Muscle of back (tissue), 11 donors: ENCODE results near the gene ANKS1B. TPM values are rescaled to one million over a fixed set of nuclear protein-coding genes. Genes with fewer than 3 reads are reported as not detected.
"Not testable (repeated sequence)": the region's sequence is repeated elsewhere in the genome, so short reads cannot be mapped to it uniquely, and the experiment has no call there.

Source experiments
- DNase-seq, 3 donors: peaks; one replicate each; pipeline versions ENCODE4 v3.0.0 to v3.0.0-alpha.2; 2013
- polyA plus RNA-seq, 10 donors: library from polyadenylated mRNA; unstranded; fragments of 120-200 nt; gene quantifications; one replicate each; pipeline ENCODE4 v1.2.1, GENCODE V29; 2013; ENCODE audit not compliant: insufficient read length in 10 of 10

Gene ANKS1B
- polyA plus RNA-seq, 10 donors = 2.1 to 4.8 (median 3.1) TPM

DNA sequence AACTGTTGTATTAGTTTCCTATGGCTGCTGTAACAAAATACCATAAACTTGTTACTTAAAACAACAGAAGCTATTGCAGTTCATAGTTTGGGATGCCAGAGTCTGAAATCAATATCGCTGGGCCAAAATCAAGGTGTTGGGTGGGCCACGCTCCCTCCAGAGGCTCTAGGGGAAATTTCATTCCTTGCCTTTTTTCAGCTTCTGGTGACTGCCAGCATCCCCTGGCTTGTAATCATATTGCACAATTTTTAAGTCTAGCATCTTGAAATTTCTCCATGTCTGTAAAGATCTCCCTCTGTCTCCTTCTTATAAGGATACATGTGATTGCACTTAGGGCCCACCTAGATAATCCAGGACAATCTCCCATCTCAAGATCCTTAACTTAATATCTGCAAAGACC is 386.0 kb downstream of the ANKS1B start:
- no peak for DNase-seq

DNA sequence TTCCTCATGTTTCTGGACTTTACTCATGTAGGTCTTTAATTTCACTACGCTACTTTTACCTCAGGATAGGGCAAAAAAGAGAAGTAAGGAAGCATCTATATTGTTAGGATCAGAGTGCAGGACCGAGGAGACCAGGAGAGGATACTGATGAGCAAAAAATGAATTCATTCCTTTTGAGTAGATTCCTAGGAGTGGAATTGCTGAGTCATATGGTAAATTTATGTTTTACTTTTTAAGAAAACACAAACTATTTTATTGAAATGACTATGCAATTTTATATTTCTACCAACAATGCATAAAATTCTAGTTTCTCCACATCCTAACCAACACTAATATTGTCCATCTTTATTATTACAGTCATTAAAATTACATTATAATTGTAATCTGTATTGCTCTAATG is 388.0 kb downstream of the ANKS1B start:
- no peak for DNase-seq

DNA sequence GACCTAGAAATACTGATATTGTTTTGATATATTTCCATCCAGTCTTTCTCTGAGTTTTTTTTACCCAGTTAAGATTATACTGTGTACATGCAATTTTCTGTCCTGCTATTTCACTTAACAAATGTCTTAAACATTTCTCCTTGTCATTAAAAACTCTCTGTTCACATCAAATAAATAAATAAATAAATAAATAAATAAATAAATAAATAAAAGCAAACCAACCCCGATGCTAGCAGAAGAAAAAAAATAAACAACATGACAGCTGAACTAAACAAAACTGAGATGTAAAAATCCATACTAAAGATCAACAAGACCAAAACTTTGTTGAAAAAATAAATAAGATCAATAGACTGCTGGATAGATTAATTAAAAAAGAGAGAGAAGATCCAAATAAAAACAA is 407.6 kb downstream of the ANKS1B start:
- not testable (repeated sequence) for DNase-seq

DNA sequence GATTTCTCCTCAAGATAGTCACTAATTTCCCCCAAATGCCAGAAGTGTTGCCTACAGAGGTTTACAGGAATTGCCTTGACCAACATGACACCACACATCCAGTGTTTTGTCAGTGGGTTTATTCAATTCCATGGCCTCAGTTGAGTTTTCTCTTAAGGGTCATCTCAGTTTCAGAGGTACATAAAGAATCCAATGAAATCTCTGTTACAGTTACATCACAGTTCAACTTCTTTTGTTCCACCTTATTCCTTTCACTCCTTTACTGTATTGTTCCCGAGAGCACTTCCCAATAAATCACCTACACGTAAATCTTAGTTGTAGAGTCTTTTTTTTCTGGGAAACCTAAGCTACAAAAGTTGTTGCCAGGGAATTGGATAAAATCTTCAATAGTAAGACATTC is 410.8 kb downstream of the ANKS1B start:
- no peak for DNase-seq

DNA sequence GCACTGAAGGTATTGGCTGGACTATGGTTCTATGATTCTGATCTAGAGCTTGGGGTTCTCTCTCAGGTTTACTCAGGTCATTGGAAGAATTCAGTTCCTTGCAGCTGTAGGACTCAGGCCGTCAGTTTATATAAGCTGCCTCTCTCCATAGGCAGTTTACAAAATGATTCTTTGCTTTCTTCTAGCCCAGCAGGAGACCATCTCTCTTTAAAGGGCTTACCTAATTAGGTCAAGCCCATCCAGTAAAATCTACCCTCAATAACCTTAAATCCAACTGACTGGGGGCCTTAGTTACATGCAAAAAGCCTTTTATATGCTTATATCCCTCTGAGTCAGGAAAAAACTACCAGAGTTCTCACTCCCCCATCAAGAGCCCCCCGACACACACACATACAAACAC is 417.7 kb downstream of the ANKS1B start:
- DNase-seq = no peak

DNA sequence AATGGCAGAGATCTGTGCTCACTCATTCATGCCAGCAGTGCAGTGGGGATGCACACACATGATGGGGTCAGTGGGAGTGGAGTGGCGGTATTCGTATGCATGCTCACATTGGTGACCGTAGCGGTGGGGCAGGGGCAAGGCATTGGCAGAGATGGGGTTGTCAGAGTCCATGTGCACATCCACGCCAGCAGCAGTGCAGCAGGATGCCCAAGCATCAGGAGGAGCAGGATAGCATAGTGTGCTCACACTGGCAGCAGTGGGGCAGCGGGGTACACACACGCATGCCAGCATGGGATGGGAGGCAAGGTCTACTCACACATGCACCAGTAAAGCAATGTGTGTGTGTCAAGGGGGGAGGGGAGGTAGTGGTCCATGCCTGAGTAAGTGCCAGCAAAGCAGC is 426.6 kb downstream of the ANKS1B start:
- DNase-seq = no peak

DNA sequence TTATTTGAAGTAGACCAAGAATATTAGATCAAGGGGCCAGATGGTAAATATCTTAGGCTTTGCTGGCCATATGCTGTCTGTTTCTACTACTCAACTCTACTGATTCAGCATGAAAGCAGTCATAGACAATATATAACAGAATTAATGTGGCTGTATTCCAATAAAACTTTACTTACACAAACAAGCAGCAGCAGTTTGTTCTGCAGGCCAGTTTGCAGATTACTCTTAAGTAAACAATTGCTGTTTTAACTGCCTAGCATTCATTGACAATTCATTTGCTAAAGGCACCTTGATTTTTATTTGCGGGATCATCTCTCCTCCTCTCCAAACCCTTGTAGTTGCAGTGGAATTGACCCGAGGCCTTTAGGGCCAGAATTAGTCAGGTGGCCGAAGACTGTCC is 431.3 kb downstream of the ANKS1B start:
- DNase-seq = no peak

DNA sequence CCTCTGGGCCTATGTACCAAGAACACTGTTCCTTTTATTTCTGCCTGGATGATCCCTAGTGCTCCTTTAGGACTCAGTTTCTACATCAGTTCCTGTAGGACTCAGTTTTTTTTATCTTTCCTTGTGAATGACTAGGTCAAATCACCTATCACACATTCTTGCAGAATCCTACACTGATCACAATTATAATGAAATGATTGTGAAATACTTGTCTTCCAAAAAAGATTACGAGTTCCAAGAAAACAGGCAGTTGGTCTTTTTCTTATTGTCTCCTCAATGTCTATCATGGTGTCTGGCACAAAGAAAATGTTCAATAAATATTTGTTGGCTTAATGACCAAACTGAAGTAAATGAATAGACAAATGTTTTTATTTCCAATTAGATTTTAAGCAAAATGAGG is 432.7 kb downstream of the ANKS1B start:
- no peak for DNase-seq

DNA sequence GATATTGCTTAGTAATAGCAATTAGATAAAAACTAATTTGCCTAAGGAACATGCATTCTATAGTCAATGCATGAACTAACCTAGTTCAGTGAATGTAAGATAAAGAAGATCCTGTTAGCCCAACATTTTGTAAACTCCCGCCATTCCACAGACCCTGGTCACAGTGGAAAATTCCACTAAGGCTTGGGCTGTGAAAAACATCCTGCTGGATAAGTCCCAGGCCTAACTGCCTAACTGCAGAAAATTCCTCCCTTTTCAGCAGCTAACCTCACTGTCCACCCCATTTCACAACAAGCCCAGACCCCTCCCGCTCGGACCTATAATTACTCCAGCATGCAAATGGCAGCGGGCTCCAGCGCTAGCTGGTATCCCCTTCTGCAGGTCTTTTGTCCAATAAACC is 435.1 kb downstream of the ANKS1B start:
- DNase-seq = no peak

DNA sequence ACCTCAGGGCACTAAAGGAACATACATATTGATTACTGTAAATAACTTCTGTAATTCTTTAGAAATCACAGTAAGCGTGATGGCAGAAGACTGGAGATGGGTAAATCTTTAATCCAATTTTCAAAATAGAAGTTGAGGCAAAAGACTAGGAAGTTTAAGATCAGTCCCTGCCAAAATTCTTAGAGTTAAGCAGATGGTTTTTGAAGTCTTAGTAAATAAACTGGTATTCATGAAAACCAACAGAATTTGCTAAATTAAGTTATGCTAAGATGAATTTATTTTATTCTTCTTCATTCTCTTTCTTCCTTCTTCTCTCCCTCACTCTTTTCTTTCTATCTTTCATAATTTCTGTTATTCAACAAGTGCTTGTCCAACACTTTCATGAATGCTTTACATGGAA is 435.5 kb downstream of the ANKS1B start:
- no peak for DNase-seq

DNA sequence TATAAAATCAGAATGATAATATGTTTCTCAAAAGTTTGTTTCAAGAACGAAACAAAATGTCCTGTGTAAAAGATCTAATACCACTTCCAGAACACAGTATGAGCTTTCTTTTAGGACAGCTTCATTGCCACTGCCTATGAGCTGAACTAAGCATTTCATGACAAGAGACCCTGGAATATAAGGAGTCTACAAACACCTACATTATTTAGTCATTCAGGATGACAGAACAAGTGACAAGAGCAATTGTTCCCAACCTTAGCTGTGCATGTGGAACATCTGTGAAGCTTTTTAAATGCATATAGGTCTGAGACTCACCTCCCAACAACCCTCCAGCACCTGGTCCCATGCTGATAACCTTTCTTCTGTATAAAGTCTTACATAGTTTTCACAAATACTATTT is 440.3 kb downstream of the ANKS1B start:
- no peak for DNase-seq

DNA sequence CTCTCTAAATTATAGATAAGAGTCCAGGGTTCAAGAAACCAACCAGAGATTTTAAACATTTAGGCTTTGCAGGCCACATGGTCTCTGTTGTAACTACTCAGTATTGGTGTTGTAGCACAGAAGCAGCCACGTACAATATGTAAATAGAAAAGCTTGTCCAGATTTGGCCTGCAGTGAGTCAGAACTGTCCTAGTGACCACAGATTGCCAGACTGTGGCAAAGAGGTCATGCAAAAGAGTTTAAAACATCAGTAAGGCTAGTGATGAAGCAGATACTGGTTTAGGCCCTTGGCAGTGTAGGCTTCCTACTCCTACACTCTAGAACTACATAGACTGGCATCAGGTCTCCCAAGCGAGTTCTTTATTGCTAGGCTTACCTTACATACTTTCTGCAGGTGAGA is 454.8 kb downstream of the ANKS1B start:
- no peak for DNase-seq

DNA sequence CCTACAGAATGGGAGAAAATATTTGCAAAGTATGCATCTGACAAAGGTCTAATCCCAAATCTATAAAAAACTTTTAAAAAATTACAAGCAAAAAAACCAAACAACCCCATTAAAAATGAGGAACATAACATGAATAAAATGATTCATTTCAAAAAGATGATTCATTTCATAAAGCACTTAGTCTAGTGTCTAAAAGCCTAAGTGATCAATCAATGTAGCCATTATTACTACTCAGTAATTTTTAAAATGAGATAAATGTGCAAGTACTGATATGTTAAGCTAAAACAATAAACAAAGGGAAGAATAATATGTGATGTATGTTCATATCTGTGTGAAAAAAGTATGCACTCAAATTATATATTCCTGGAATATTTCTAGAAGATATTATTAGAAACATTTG is 456.3 kb downstream of the ANKS1B start:
- no peak for DNase-seq

DNA sequence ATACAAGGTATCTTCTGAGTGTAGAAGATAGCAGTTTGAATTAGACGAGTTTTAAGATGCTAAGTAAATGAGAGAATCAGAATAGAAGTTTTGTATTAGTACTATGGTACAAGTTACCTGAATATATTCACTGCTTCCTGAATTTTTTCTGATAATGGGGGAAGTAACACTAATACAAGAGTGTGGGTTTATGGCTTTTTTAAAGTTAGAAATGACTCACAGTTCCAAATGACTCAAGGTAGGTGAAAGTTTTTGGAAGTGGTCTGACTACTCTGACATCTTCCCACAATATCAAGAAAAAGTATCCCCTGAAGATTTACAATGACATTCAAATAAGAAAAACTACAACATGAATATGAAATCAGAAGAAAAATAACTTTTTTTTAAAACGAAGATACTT is 460.9 kb downstream of the ANKS1B start:
- DNase-seq = no peak

DNA sequence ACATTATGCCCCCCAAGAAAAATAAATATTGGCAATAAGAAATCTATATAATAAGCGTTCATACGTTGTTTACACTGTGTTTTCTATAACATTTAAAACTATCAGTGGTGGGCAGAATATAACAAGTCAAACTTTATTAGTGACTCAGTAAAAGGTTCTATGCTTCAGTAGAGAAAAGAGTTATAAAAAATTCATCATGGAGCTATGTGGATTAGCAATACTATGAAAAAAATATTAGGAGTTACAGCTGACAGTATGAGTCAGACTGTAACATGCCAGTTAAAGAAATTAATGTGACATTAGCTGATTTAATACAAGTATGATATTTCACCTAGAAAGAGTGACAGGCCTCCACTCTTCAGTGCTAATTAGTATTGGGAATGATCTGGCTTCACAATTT is 462.3 kb downstream of the ANKS1B start:
- DNase-seq = no peak

DNA sequence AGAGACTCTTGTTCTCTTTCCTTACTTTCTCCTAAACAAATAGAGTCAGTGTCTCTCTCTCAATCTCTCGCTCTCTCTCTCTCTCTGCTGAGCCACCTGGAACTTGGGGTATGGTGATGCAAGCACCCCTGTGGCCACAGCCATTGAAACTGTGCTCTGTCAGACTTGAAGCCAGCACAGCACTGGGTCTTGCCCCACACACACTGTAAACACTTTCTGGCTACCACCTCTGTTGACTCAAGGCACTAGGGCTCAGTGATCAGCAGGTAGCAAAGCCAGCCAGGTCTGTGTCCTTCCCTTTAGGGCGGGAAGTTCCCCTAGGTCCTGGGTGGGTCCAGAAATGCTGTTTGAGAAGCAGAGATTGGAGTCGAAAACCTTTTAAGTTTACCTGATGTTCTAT is 463.1 kb downstream of the ANKS1B start:
- DNase-seq = no peak

DNA sequence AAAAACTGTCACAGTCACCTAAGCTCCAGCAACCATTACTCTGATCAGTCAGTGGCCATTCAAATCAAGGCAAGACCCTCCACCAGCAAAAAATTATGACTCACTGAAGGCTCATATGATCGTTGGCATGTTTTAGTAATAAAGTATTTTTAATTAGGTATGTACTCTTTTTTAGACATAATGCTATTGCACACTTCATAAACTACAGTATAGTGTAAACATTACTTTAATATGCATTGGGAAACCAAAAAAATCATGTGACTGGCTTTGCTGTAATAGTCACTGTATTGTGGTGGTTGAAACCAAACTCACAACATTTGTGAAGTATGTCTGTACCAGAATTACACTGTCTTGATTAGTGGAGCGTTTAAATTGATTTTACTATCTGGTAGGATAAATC is 471.7 kb downstream of the ANKS1B start:
- DNase-seq = no peak

DNA sequence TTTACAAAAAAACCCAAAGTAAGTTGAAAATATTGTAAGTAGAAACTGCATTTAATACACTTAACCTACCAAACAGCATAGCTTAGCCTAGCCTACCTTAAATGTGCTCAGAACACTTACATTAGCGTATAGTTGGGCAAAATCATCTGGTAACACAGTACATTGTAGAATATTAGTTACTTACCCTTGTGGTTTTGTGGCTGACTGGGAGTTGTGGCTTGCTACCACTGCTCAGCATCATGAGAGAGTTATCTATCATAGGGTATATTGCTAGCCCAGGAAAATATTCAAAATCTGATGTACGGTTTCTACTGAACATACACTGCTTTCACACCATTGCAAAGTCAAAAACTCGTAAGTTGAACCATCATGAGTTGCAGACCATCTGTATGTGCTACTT is 478.9 kb downstream of the ANKS1B start:
- DNase-seq = peak in 1 of 3 donors; percentile 1

DNA sequence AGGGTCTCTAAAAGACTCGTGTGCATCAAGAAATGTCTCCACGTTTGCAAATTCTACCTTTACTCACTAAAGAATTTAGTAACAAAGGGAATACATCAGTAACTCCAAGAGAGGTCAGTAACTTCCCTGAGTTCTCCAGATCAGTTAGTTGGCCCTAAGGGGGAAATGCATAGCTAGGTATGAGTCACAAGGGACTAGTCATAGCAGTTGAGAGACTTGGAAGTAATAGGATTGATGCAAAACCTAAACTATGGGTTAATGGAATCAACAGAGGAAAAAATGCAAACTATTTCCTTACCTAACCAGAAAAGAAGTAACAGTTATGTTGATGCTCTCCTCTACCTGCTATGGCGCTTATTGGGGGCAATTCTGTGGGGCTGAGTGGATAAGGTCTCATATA is 486.0 kb downstream of the ANKS1B start:
- peak in 1 of 3 donors; percentile 41 for DNase-seq

DNA sequence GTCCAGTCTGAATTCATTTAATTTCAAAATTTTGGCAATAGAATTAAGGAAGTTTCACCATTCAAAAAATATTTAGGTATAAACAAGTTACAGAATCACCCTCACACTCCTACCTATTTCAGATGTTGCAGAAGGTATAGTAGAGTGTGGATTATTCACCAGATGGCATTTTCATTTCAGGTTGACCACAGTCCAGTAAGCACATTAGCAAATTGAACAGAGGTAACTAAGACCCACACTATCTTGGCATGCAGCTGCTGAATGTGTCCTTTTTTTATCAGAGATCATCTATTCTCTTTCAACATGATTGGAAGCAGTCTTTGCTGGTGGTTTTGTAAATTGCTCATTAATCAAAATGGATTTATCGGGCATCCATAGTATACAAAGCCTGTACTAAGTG is 488.9 kb downstream of the ANKS1B start:
- DNase-seq = no peak

DNA sequence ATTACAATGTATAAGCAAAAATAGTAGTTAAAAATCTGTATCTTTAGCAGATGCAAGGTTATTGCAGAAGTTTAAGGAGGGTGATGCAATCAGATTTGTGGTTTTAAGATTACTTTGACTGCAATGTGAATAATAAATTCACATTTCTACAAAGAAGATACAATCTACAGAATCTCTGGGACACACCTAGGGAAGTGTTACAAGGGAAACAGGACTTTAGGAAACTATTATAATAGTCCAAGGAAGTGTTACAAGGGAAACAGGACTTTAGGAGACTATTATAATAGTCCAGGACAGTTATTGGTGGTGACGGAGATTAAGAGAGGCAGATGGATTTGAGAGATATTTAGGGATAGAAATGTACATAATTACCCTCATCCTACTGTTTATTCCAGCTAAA is 491.5 kb downstream of the ANKS1B start:
- no peak for DNase-seq

DNA sequence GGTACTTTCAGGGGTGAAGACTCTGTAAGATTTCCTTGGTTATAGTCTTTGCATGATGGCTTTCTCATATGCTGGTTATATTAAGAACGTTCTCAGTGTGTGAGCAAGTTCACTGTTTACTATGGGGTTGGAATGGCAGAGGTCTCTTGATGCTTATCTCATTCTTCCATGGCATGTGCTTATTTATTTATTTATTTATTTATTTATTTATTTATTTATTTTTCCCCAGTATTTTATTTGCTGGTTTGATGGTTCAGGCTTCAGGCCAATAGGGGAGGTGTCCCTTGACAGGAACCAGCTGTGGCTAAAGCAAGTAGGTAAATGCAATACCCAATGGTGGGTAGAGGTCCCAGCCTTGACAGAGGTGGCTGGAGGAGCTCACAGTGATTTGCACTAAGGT is 498.5 kb downstream of the ANKS1B start:
- no peak for DNase-seq

DNA sequence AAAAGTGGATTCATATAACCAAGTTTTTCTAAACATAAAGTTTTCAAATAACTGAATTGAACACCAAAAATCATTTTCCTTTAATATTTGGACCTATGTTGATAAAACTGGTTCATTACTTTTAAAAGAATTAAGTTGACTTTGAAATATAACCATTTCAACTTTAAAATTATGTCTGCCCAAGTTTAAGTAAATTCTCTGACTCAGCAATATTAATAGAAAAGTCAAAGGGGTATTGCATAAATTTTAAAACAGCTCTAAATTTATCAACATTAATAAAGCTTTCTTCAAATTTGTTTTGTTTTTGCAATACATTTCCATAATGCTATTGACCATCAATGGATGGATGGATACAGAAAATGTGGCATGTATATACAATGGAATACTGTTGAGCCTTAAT is 505.6 kb downstream of the ANKS1B start:
- DNase-seq = no peak

DNA sequence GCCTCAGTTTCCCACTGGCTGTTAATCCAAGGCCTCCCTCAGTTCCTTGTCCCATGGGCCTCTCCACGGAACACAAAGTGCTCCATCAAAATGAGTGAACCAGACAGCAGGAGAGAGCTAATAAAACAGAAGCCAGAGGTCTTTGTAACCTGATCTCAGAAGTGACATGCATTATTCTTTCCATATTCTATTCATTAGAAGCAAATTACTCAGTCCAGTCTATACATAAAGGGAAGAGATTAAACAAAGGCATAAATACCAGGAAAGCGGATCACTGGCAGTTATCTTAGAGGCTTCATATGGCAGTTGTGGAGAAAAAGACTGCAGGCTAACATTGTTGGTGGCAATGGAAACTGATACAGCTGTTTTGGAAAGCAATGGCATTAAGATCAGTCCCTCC is 507.8 kb downstream of the ANKS1B start:
- DNase-seq = no peak

DNA sequence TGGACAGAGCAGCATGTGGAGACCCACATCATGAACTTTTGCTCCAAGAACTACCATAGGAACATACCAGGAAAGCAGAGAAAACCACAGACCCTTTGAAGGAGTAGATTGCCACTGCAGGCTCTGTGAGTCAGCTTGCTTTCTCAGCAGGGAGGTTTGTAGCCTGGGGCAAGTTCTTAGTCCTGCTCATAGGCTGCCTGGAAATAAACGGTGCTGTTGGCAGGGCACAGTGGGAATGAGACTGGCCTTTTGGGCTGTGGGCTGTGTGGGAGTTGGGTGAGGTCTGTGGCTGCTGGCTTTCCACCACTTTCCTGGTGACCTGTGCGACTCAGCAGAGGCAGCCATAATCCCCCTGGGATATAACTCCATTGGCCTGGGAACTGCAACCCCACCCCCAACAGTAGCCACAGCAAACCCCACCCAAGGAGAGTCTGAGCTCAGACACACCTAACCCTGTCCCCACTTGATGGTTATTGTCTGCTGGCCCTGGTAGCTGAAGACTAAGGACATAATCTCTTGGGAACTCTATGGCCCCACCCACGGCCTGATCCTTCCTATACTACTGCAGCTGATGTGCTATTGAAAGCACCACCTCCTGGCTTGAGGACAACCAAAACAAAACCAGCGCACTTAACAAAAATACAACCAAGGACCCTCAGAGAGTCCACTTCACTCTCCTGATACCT is 529.2 kb downstream of the ANKS1B start:
- DNase-seq = no peak
